Prostate gland (tissue), 2 donors: ENCODE measurements around the gene PPIG. TPM values are rescaled to one million over a fixed set of nuclear protein-coding genes. Genes with fewer than 3 reads are reported as not detected.
"Not testable (repeated sequence)": the region's sequence is repeated elsewhere in the genome, so short reads cannot be mapped to it uniquely, and the experiment has no call there.

Experiments used
- DNase-seq: peaks from one replicate; pipeline ENCODE4 v3.0.0-alpha.2; 2019; ENCODE audit warnings: low spot score
- H3K27ac ChIP-seq, 2 donors: fragments of 200-600 bp; sonication (generic); 2 replicates each; pipeline ENCODE4 v1.5.1; 2017 to 2019
- H3K27me3 ChIP-seq: fragments of 200-600 bp; sonication (generic); replicated peaks from 2 replicates; pipeline ENCODE4 v1.5.1; 2019; ENCODE audit not compliant: insufficient read depth
- H3K36me3 ChIP-seq, 2 donors: fragments of 200-600 bp; sonication (generic); 1 replicate in 1 of 2; 2 replicates in 1 of 2; pipeline versions ENCODE4 v1.5.1 to v1.8.1; 2017 to 2019
- H3K4me1 ChIP-seq: fragments of 200-600 bp; sonication (generic); replicated peaks from 2 replicates; pipeline ENCODE4 v1.5.1; 2019
- H3K4me3 ChIP-seq, 2 donors: fragments of 200-600 bp; sonication (generic); 2 replicates each; pipeline ENCODE4 v1.5.1; 2017 to 2019
- H3K9me3 ChIP-seq: fragments of 200-600 bp; sonication (generic); 2 replicates; pipeline ENCODE4 v1.5.1; 2017
- POLR2A ChIP-seq: fragments of 450-650 bp; IDR thresholded peaks from one replicate; pipeline ENCODE4 v1.6.1; 2016; ENCODE audit warnings: antibody characterized with exemption, mild to moderate bottlenecking
- POLR2AphosphoS5 ChIP-seq: sonication (generic); formaldehyde crosslinking; IDR thresholded peaks from one replicate; pipeline ENCODE4 v1.6.1; 2017; ENCODE audit warnings: antibody characterized with exemption
- WGBS: methylation state at CpG from one replicate; pipeline ENCODE4 v1.1.5; 2018; 5-methylcytosine and 5-hydroxymethylcytosine counted together
- intact Hi-C: fragments of 100-400 bp; cut with DNase I; formaldehyde crosslinking; loops from one replicate; pipeline ENCODE4 v1.14.2; 2022
- total RNA-seq, 2 donors: library from RNA; depleted of rRNA; stranded (reverse); fragments of >200 nt; gene quantifications; one replicate each; pipeline ENCODE4 v1.1.0, GENCODE V29; 2016
- TF ChIP-seq, protein P1 (sequence below), 4 experiments: fragments of 200-600 bp in 2 of 4; fragments of 450-650 bp in 2 of 4; sonication (generic) in 2 of 4; IDR thresholded peaks; 1 replicate in 3 of 4; 2 replicates in 1 of 4; pipeline ENCODE4 v1.5.1; 2016 to 2019; ENCODE audit warnings: antibody characterized with exemption in 4 of 4, mild to moderate bottlenecking in 2 of 4, moderate library complexity in 2 of 4

Gene PPIG
- total RNA-seq, 2 donors from 2014 or later: 30.9 to 38.0 TPM

DNA sequence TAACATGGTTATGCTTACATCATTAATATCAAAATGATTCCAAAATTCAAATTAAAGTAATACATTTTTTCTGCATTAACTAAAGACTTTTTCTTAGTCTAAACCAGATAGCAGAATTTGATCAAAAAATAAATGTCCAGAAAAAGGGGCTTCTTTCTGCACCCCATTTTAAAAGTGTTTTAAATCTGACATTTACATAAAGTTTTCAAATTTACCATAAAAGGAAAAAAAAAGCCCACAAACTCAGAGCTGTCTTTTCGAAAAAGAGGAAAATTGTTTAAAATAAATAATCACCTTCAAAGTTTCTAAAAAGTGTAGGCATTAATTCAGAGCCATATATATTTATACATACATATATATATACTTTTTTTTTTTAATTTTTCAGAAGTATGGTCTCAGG is 12.0 kb upstream of the PPIG start:
- intact Hi-C loops: no loop called here
- H3K9me3 ChIP-seq: no peaks in the 10 kb centered on the region
- no peak overlapping the region for H3K4me3 ChIP-seq
- no peaks in the 10 kb centered on the region for H3K36me3 ChIP-seq
- H3K27me3 ChIP-seq: no peaks in the 10 kb centered on the region
- H3K4me1 ChIP-seq: no peaks in the 10 kb centered on the region
- WGBS: 86% methylated on average over 1 of the region's 1 CpG
- TF ChIP-seq, protein P1, sequence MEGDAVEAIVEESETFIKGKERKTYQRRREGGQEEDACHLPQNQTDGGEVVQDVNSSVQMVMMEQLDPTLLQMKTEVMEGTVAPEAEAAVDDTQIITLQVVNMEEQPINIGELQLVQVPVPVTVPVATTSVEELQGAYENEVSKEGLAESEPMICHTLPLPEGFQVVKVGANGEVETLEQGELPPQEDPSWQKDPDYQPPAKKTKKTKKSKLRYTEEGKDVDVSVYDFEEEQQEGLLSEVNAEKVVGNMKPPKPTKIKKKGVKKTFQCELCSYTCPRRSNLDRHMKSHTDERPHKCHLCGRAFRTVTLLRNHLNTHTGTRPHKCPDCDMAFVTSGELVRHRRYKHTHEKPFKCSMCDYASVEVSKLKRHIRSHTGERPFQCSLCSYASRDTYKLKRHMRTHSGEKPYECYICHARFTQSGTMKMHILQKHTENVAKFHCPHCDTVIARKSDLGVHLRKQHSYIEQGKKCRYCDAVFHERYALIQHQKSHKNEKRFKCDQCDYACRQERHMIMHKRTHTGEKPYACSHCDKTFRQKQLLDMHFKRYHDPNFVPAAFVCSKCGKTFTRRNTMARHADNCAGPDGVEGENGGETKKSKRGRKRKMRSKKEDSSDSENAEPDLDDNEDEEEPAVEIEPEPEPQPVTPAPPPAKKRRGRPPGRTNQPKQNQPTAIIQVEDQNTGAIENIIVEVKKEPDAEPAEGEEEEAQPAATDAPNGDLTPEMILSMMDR (IDR thresholded peaks at IDR 0.05): no peak
- TF ChIP-seq POLR2AphosphoS5: no peak
- TF ChIP-seq POLR2A: no peak
- DNase-seq: no peak
- H3K27ac ChIP-seq: no peak overlapping the region

DNA sequence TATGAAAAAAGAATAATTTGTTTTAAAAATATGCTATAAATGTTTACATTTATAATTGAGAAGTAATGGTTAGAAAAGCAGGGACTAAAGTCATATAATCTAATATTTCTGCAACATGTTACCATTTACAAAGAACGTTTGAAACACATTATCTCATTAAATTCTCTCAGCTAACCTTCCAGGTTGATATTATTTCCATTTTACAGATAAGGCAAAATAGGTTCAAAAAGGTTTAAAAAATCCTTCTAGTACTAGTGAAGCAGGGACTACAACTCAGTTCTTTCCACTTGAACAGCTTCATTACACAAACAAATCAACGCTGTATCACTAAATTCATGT is 11.4 kb upstream of the PPIG start:
- intact Hi-C loops: no loop called here
- H3K4me3 ChIP-seq: peak overlapping the region; percentile 39 to 53
- DNase-seq: no peak
- no peaks in the 10 kb centered on the region for H3K9me3 ChIP-seq
- TF ChIP-seq, protein P1 (IDR thresholded peaks at IDR 0.05): no peak
- TF ChIP-seq POLR2A (no peak), POLR2AphosphoS5 (no peak)
- H3K36me3 ChIP-seq: no peaks in the 10 kb centered on the region
- WGBS: 37% methylated on average over 2 of the region's 2 CpGs
- H3K4me1 ChIP-seq: no peaks in the 10 kb centered on the region
- H3K27ac ChIP-seq: no peak overlapping the region
- H3K27me3 ChIP-seq: no peaks in the 10 kb centered on the region

DNA sequence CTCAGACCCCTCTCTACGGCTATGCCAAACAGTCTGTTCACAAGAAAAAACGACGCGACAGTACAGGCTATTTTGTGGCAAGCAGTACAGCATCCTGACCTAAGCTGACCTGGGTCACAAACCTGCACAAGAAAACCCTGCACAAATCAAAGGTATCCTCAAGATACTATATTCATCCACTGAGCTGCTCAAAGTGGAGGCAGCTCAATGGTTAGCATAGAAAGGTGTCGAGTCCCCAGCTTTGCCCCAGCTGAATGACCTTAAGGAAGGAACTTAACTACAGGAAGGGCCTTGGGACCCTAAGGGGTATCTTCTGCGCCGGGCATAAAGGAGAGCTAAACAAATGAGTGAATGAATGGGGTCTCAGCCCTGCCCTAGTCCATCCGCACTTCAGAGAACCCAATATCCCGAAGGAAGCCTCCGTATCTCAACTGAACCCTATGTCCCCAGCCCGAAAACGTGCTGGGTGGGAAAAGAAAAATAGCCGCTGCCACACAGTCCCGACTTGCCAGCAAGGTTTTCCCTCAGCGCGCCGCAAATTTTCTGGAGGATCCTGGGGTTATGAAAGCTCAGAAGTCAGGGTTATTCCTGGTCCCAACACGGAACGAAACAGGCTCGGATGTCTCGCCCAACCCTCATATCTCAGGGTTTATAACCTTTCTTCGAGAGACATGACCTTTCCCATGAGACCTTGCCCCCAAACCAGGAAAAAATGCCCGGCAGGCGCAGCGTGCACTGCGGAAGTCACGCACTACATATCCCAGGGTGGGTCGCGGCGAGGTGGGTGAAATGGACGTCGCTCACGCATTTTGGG is 10.8 kb upstream of the PPIG start, which contains the start of gene FASTKD1:
FASTKD1 (minus strand) TSS at position 706 of the 814 bp plus-strand sequence. CDS start 1,836 bp downstream, outside the sequence.
- intact Hi-C loops: no loop called here
- Histone ChIP-seq H3K27ac (peak within 1 kb of the TSS; percentile 27 to 35), H3K4me3 (peak within 1 kb of the TSS; percentile 39 to 53), H3K4me1 (no peaks in the 10 kb centered on the region), H3K9me3 (no peaks in the 10 kb centered on the region), H3K36me3 (no peaks in the 10 kb centered on the region), H3K27me3 (no peaks in the 10 kb centered on the region)
- peak; percentile 82 for DNase-seq
- WGBS: under 1% methylated on average over 33 of the region's 33 CpGs
- TF ChIP-seq POLR2AphosphoS5 (peak; percentile 90), POLR2A (no peak)
- TF ChIP-seq, protein P1 (IDR thresholded peaks at IDR 0.05): no peak

DNA sequence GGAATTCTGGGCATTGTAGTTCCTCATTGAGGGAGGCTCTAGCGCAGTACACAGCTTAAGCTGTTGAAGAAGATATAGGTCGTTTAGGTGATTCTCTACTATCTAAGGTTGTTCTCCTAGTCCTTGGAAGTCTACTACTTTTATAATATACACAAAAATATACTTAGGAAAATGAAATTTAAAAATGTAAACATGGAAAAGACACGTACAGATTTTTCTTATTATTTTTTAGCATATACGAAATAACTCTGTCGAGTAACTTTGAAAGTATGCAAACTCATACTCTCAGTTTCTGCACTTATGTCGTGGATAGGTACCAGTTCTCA is 10.2 kb upstream of the PPIG start:
- Histone ChIP-seq H3K4me3 (peak overlapping the region; percentile 39 to 53), H3K9me3 (no peaks in the 10 kb centered on the region), H3K4me1 (no peaks in the 10 kb centered on the region), H3K27me3 (no peaks in the 10 kb centered on the region), H3K27ac (peak overlapping the region; percentile 27 to 35), H3K36me3 (no peaks in the 10 kb centered on the region)
- TF ChIP-seq, protein P1 (IDR thresholded peaks at IDR 0.05): no peak
- TF ChIP-seq POLR2A (no peak), POLR2AphosphoS5 (no peak)
- no peak for DNase-seq
- 37% methylated on average over 6 of the region's 6 CpGs for WGBS
- intact Hi-C loops: no loop called here

DNA sequence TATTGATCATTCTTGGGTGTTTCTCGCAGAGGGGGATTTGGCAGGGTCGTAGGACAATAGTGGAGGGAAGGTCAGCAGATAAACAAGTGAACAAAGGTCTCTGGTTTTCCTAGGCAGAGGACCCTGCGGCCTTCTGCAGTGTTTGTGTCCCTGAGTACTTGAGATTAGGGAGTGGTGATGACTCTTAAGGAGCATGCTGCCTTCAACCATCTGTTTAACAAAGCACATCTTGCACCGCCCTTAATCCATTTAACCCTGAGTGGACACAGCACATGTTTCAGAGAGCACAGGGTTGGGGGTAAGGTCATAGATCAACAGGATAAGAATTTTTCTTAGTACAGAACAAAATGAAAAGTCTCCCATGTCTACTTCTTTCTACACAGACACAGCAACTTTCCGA is 9.6 kb upstream of the PPIG start:
- H3K4me1 ChIP-seq, DNase-seq, H3K4me3 ChIP-seq, intact Hi-C loops, H3K27ac ChIP-seq, H3K27me3 ChIP-seq, H3K9me3 ChIP-seq, H3K36me3 ChIP-seq: not testable (repeated sequence)
- 84% methylated on average over 5 of the region's 5 CpGs for WGBS

DNA sequence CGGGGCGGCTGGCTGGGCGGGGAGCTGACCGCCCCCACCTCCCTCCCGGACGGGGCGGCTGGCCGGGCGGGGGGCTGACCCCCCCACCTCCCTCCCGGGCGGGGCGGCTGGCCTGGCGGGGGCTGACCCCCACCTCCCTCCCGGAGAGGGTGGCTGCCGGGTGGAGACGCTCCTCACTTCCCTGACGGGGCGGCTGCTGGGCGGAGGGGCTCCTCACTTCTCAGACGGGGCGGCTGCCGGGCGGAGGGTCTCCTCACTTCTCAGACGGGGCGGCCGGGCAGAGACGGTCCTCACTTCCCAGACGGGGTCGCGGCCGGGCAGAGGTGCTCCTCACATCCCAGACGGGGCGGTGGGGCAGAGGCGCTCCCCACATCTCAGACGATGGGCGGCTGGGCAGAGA is 8.9 kb upstream of the PPIG start:
- H3K36me3 ChIP-seq: not testable (repeated sequence)

More for the DNA sequence above, 8.9 kb upstream of the PPIG start:
- H3K27ac ChIP-seq, H3K4me3 ChIP-seq, H3K27me3 ChIP-seq, H3K4me1 ChIP-seq, H3K9me3 ChIP-seq, intact Hi-C loops, DNase-seq: not testable (repeated sequence)
- 91% methylated on average over 8 of the region's 36 CpGs for WGBS
